Vagina (tissue), 2 donors: Measurements from ENCODE around the gene ASIC3. TPM values are rescaled to one million over a fixed set of nuclear protein-coding genes. Genes with fewer than 3 reads are reported as not detected.

Source experiments
- DNase-seq, 2 donors: peaks; one replicate each; pipeline ENCODE4 v3.0.0-alpha.2; 2017; ENCODE audit errors: extremely low spot score in 2 of 2
- H3K27ac ChIP-seq: fragments of 200-600 bp; sonication (generic); one replicate; pipeline ENCODE4 v1.5.1; 2019
- H3K27me3 ChIP-seq: fragments of 200-600 bp; sonication (generic); one replicate; pipeline ENCODE4 v1.5.1; 2019
- H3K36me3 ChIP-seq, 2 donors: fragments of 200-600 bp; sonication (generic); one replicate each; pipeline ENCODE4 v1.5.1; 2017 to 2019
- H3K4me1 ChIP-seq: fragments of 200-600 bp; sonication (generic); one replicate; pipeline ENCODE4 v1.5.1; 2019
- H3K4me3 ChIP-seq, 2 donors: fragments of 200-600 bp; sonication (generic); 1 replicate in 1 of 2; 2 replicates in 1 of 2; pipeline ENCODE4 v1.5.1; 2016 to 2019
- H3K9me3 ChIP-seq: fragments of 200-600 bp; sonication (generic); one replicate; pipeline ENCODE4 v1.5.1; 2019
- POLR2A ChIP-seq, 2 donors: fragments of 450-650 bp; IDR thresholded peaks; one replicate each; pipeline ENCODE4 v1.6.1; 2017; ENCODE audit warnings: antibody characterized with exemption in 2 of 2, mild to moderate bottlenecking in 2 of 2, moderate library complexity in 2 of 2
- POLR2AphosphoS5 ChIP-seq, 2 donors: sonication (generic); formaldehyde crosslinking; IDR thresholded peaks; one replicate each; pipeline ENCODE4 v1.9.0; 2017; ENCODE audit warnings: antibody characterized with exemption in 2 of 2, mild to moderate bottlenecking in 2 of 2, low read depth in 1 of 2; ENCODE audit not compliant: insufficient read depth in 1 of 2
- intact Hi-C: fragments of 100-400 bp; cut with DNase I; formaldehyde crosslinking; loops from one replicate; pipeline ENCODE4 v1.15.1; 2023
- total RNA-seq: library from RNA; depleted of rRNA; stranded (reverse); fragments of >200 nt; gene quantifications from one replicate; pipeline ENCODE4 v1.2.3, GENCODE V29; 2016
- TF ChIP-seq, protein P1 (sequence below), 3 experiments: fragments of 450-650 bp in 2 of 3; fragments of 200-600 bp in 1 of 3; sonication (generic) in 1 of 3; IDR thresholded peaks; one replicate each; pipeline ENCODE4 v1.5.1; 2017 to 2019; ENCODE audit warnings: antibody characterized with exemption in 3 of 3, mild to moderate bottlenecking in 2 of 3, moderate library complexity in 2 of 3

ASIC3 gene
- total RNA-seq, 1 donor from 2014 or later, result 3.7 TPM

GRCh38 chr7:151069841-151070573 lies 21.7 kb downstream of the ASIC3 start:
- no peak overlapping the region for H3K4me3 ChIP-seq
- no peaks in the 10 kb centered on the region for H3K4me1 ChIP-seq
- no peaks in the 10 kb centered on the region for H3K9me3 ChIP-seq
- H3K27ac ChIP-seq, result no peak overlapping the region
- H3K36me3 ChIP-seq, result peaks cover 0 to 96% of the 10 kb centered on the region in 2 donors
- no peak for TF ChIP-seq POLR2A (IDR thresholded peaks at IDR 0.05)
- intact Hi-C loops, result no loop called here
- no peak for DNase-seq
- H3K27me3 ChIP-seq, result no peaks in the 10 kb centered on the region

- no peaks in the 10 kb centered on the region for H3K9me3 ChIP-seq
- no peaks in the 10 kb centered on the region for H3K27me3 ChIP-seq
- no peak overlapping the region for H3K4me3 ChIP-seq
- H3K27ac ChIP-seq, result no peak overlapping the region
- TF ChIP-seq POLR2A (IDR thresholded peaks at IDR 0.05), result no peak
- no peak for TF ChIP-seq POLR2AphosphoS5 (IDR thresholded peaks at IDR 0.05; ENCODE audit: insufficient read depth in 1 of 2, low read depth in 1 of 2)
- TF ChIP-seq, protein P1, sequence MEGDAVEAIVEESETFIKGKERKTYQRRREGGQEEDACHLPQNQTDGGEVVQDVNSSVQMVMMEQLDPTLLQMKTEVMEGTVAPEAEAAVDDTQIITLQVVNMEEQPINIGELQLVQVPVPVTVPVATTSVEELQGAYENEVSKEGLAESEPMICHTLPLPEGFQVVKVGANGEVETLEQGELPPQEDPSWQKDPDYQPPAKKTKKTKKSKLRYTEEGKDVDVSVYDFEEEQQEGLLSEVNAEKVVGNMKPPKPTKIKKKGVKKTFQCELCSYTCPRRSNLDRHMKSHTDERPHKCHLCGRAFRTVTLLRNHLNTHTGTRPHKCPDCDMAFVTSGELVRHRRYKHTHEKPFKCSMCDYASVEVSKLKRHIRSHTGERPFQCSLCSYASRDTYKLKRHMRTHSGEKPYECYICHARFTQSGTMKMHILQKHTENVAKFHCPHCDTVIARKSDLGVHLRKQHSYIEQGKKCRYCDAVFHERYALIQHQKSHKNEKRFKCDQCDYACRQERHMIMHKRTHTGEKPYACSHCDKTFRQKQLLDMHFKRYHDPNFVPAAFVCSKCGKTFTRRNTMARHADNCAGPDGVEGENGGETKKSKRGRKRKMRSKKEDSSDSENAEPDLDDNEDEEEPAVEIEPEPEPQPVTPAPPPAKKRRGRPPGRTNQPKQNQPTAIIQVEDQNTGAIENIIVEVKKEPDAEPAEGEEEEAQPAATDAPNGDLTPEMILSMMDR (IDR thresholded peaks at IDR 0.05), result no peak
- H3K36me3 ChIP-seq, result peaks cover 0 to 96% of the 10 kb centered on the region in 2 donors
- intact Hi-C loops, result no loop called here
- DNase-seq, result no peak
- no peaks in the 10 kb centered on the region for H3K4me1 ChIP-seq
These were observed 22.2 kb downstream of the ASIC3 start for GRCh38 chr7:151070574-151070960.

- Histone ChIP-seq H3K4me3 (no peak overlapping the region), H3K4me1 (no peaks in the 10 kb centered on the region), H3K27me3 (no peaks in the 10 kb centered on the region), H3K36me3 (peaks cover 0 to 96% of the 10 kb centered on the region in 2 donors), H3K9me3 (no peaks in the 10 kb centered on the region), H3K27ac (no peak overlapping the region)
- TF ChIP-seq, protein P1 (IDR thresholded peaks at IDR 0.05), result no peak
- TF ChIP-seq POLR2A (IDR thresholded peaks at IDR 0.05), result no peak
- TF ChIP-seq POLR2AphosphoS5 (IDR thresholded peaks at IDR 0.05; ENCODE audit: insufficient read depth in 1 of 2, low read depth in 1 of 2), result no peak
- intact Hi-C loops, result no loop called here
- no peak for DNase-seq
These were observed 22.9 kb downstream of the ASIC3 start for GRCh38 chr7:151071032-151071866.

DNA sequence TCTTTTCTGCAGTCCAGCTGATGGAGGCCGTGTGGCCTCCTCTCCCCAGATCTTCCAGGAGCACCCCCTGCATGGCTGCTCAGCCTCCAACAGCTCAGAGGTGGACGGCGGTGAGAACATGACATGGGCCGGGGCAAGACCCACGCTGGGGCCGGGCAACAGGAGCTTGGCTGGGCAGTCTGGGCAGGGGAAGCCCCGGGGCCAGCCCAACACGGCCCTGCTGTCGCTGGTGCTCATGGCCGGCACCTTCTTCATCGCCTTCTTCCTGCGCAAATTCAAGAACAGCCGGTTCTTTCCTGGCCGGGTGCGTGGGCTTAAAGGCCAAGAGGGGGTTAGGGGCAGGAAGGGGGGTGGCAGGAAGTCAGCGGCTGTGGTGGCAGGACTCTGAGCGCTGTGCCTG lies 25.7 kb downstream of the ASIC3 start:
- no peak for TF ChIP-seq POLR2A (IDR thresholded peaks at IDR 0.05)
- TF ChIP-seq, protein P1 (IDR thresholded peaks at IDR 0.05), result no peak
- TF ChIP-seq POLR2AphosphoS5 (IDR thresholded peaks at IDR 0.05; ENCODE audit: insufficient read depth in 1 of 2, low read depth in 1 of 2), result no peak
- peaks cover 17% of the 10 kb centered on the region for H3K4me1 ChIP-seq
- intact Hi-C loops, result no loop called here
- H3K36me3 ChIP-seq, result peaks cover 0 to 73% of the 10 kb centered on the region in 2 donors
- no peak overlapping the region for H3K27ac ChIP-seq
- DNase-seq, result no peak
- H3K9me3 ChIP-seq, result no peaks in the 10 kb centered on the region
- no peak overlapping the region for H3K4me3 ChIP-seq
- no peaks in the 10 kb centered on the region for H3K27me3 ChIP-seq

GRCh38 chr7:151074817-151075661 lies 26.7 kb downstream of the ASIC3 start:
- intact Hi-C loops, result no loop called here
- Histone ChIP-seq H3K36me3 (peaks cover 0 to 63% of the 10 kb centered on the region in 2 donors), H3K4me1 (peaks cover 28% of the 10 kb centered on the region), H3K4me3 (no peak overlapping the region), H3K27ac (no peak overlapping the region), H3K9me3 (no peaks in the 10 kb centered on the region), H3K27me3 (no peaks in the 10 kb centered on the region)
- DNase-seq, result no peak
- TF ChIP-seq POLR2A (IDR thresholded peaks at IDR 0.05), result no peak
- TF ChIP-seq POLR2AphosphoS5 (IDR thresholded peaks at IDR 0.05; ENCODE audit: insufficient read depth in 1 of 2, low read depth in 1 of 2), result no peak
- TF ChIP-seq, protein P1 (IDR thresholded peaks at IDR 0.05), result no peak
